Hindlimb muscle (tissue), 1 donor: ENCODE data around the gene LDB3. TPM values are rescaled to one million over a fixed set of nuclear protein-coding genes. Genes with fewer than 3 reads are reported as not detected.

Source experiments
- DNase-seq: peaks from one replicate; pipeline ENCODE4 v3.0.0-alpha.2; 2013
- polyA plus RNA-seq: library from polyadenylated mRNA; unstranded; fragments of 120-200 nt; gene quantifications from one replicate; pipeline ENCODE4 v1.2.1, GENCODE V29; 2013; ENCODE audit not compliant: insufficient read length

Gene LDB3
- polyA plus RNA-seq, 1 donor: 907 TPM

GRCh38 chr10:86768412-86769062 is 100.2 kb downstream of the LDB3 start:
- no peak for DNase-seq

GRCh38 chr10:86769991-86770390 is 101.7 kb downstream of the LDB3 start:
- DNase-seq: no peak

GRCh38 chr10:86770412-86770960 is 102.2 kb downstream of the LDB3 start:
- DNase-seq: no peak

GRCh38 chr10:86773498-86773897 is 105.2 kb downstream of the LDB3 start:
- no peak for DNase-seq

- no peak for DNase-seq
Measured at GRCh38 chr10:86775056-86775869, 107.0 kb downstream of the LDB3 start.

GRCh38 chr10:86775870-86776180 is 107.5 kb downstream of the LDB3 start:
- no peak for DNase-seq

- no peak for DNase-seq
Measured at GRCh38 chr10:86779220-86780017, 111.1 kb downstream of the LDB3 start.

GRCh38 chr10:86782701-86783418 is 114.5 kb downstream of the LDB3 start:
- DNase-seq: no peak

- no peak for DNase-seq
Measured at GRCh38 chr10:86785037-86785436, 116.7 kb downstream of the LDB3 start.

Other genes with a start within 250 kb of the LDB3 start
- 28.9 TPM for gene WAPL, start 146.7 kb upstream of the LDB3 start, polyA plus RNA-seq
- gene OPN4, start 14.0 kb upstream of the LDB3 start, polyA plus RNA-seq: 2.3 TPM
- 45.2 TPM for gene BMPR1A, start 88.1 kb downstream of the LDB3 start, polyA plus RNA-seq